Fibroblast of pulmonary artery (primary cell): Measurements from ENCODE around the gene PSMB11.

Experiments used
- DNase-seq: peaks from one replicate; pipeline ENCODE4 v3.0.0-alpha.2; 2010; ENCODE audit warnings: low read depth
- H3K4me3 ChIP-seq: replicated peaks from 2 replicates; pipeline ENCODE4 v1.5.1; 2011; ENCODE audit warnings: low read depth, mild to moderate bottlenecking, control low read depth, low read length, moderate library complexity
- TF ChIP-seq, protein P1 (sequence below): IDR thresholded peaks from 2 replicates; pipeline ENCODE4 v1.5.1; 2011; ENCODE audit warnings: mild to moderate bottlenecking, control low read depth, low read length, inconsistent platforms; ENCODE audit errors: missing control alignments

The PSMB11 gene

GRCh38 chr14:23024612-23025075 lies 17.4 kb upstream of the PSMB11 start:
- TF ChIP-seq, protein P1, sequence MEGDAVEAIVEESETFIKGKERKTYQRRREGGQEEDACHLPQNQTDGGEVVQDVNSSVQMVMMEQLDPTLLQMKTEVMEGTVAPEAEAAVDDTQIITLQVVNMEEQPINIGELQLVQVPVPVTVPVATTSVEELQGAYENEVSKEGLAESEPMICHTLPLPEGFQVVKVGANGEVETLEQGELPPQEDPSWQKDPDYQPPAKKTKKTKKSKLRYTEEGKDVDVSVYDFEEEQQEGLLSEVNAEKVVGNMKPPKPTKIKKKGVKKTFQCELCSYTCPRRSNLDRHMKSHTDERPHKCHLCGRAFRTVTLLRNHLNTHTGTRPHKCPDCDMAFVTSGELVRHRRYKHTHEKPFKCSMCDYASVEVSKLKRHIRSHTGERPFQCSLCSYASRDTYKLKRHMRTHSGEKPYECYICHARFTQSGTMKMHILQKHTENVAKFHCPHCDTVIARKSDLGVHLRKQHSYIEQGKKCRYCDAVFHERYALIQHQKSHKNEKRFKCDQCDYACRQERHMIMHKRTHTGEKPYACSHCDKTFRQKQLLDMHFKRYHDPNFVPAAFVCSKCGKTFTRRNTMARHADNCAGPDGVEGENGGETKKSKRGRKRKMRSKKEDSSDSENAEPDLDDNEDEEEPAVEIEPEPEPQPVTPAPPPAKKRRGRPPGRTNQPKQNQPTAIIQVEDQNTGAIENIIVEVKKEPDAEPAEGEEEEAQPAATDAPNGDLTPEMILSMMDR: no peak
- no peak overlapping the region for H3K4me3 ChIP-seq
- no peak for DNase-seq

DNA sequence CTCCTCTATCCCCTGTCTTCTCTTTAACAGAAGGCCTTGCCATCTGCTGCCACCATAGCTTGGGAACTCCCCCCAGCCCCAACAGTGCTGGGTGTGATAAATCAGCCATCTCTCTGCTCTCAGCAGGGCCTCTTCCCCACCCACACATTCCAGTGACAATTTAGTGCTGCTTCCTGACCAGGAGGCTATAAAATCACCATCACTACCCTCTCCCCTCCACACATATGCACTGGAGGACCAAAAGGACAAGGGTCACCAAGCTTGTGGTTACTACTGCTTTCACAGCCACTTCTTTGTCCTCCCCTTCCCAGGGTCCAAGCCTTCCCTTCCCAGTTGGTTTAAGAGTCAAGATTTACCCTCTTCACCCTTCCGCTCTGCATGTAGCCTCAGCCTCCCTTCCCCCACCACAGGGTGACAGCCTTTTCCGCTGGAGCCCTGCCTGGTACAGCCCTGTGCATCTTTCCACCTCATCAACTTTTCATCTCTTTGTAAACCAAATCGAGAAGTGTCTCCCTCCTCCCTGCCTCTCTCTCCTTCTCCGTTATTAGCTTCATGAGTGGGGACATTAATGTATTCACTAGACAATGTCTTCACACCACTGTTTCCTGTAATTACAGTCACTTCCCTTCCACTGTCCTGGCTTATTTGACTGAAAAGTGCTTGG lies 16.7 kb upstream of the PSMB11 start:
- TF ChIP-seq, protein P1: no peak
- no peak overlapping the region for H3K4me3 ChIP-seq
- no peak for DNase-seq

- DNase-seq: peak; percentile 18
- TF ChIP-seq, protein P1: no peak
Observed at GRCh38 chr14:23028799-23029198, 13.2 kb upstream of the PSMB11 start.

DNA sequence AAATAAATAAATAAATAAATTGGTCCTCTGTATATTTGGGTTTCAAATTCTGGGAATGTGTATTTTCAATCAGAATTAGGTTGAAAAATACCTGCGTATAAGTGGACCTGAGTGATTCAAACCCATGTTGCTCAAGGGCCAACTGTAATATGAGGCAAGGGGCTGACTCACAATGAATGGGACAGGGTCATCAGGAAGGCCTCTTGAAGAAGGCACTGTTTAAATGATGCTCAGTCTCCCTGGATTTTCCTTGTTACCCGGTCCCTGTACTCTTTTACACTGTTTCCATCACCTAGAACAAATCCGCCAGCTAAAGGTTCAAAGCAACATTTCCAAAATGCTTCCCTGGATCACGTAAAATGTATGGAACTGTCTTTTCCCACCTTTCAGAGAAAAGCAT lies 11.1 kb upstream of the PSMB11 start:
- TF ChIP-seq, protein P1: no peak
- no peak for DNase-seq
- H3K4me3 ChIP-seq: no peak overlapping the region

More at GRCh38 chr14:23028799-23029198, 13.2 kb upstream of the PSMB11 start:
- no peak overlapping the region for H3K4me3 ChIP-seq

GRCh38 chr14:23033251-23033727 lies 8.7 kb upstream of the PSMB11 start:
- peak overlapping the region; percentile 95 for H3K4me3 ChIP-seq
- DNase-seq: no peak
- TF ChIP-seq, protein P1: no peak

- peak overlapping the region; percentile 95 for H3K4me3 ChIP-seq
- TF ChIP-seq, protein P1: no peak
- no peak for DNase-seq
Observed at GRCh38 chr14:23033801-23034497, 8.1 kb upstream of the PSMB11 start.
